Stimulated activated CD8-positive, alpha-beta memory T cell treated with anti-CD3 and anti-CD28 coated beads, Interleukin-15, amount 100 ng/mL, for 48 hours (primary cell): ENCODE data around the gene ATXN7.

Experiments
- DNase-seq, 2 donors: peaks; one replicate each; pipeline ENCODE4 v3.0.0-alpha.2; 2020; ENCODE audit warnings: low read depth in 2 of 2

Gene ATXN7

GRCh38 chr3:64049136-64049535, 185.5 kb downstream of the ATXN7 start:
- DNase-seq, result peak in 1 of 2 donors; percentile 21

GRCh38 chr3:64049832-64050231, 186.2 kb downstream of the ATXN7 start:
- DNase-seq, result no peak
